Nephron progenitor cell (in vitro differentiated cells): ENCODE data around the gene STIM1.
A peak's percentile ranks its signal among the peaks of the same experiment; 100 is the strongest.
"Not testable (repeated sequence)": the region's sequence is repeated elsewhere in the genome, so short reads cannot be mapped to it uniquely, and the experiment has no call there.

Source experiments
- DNase-seq: peaks from one replicate; pipeline ENCODE4 v3.0.0; 2021
- H3K27ac Mint-ChIP-seq: 2 replicates; pipeline ENCODE4 v1.8.0; 2021; ENCODE audit warnings: mild to moderate bottlenecking, moderate library complexity, mixed read lengths
- H3K27me3 Mint-ChIP-seq: 2 replicates; pipeline ENCODE4 v1.8.0; 2021; ENCODE audit warnings: mild to moderate bottlenecking, low read depth, mixed read lengths; ENCODE audit not compliant: poor library complexity
- H3K36me3 Mint-ChIP-seq: 2 replicates; pipeline ENCODE4 v1.8.0; 2021; ENCODE audit warnings: low read depth, mixed read lengths
- H3K4me1 Mint-ChIP-seq: 2 replicates; pipeline ENCODE4 v1.8.0; 2021; ENCODE audit warnings: mixed read lengths
- H3K4me3 Mint-ChIP-seq: 2 replicates; pipeline ENCODE4 v1.8.0; 2021; ENCODE audit warnings: mild to moderate bottlenecking, moderate library complexity, mixed read lengths
- H3K9me3 Mint-ChIP-seq: 2 replicates; pipeline ENCODE4 v1.8.0; 2021; ENCODE audit warnings: mild to moderate bottlenecking, moderate library complexity, mixed read lengths
- TF ChIP-seq, protein P1 (sequence below): fragments of 200-600 bp; sonication (generic); IDR thresholded peaks from 2 replicates; pipeline ENCODE4 v1.5.0; 2021; ENCODE audit warnings: antibody characterized with exemption

The STIM1 gene

DNA sequence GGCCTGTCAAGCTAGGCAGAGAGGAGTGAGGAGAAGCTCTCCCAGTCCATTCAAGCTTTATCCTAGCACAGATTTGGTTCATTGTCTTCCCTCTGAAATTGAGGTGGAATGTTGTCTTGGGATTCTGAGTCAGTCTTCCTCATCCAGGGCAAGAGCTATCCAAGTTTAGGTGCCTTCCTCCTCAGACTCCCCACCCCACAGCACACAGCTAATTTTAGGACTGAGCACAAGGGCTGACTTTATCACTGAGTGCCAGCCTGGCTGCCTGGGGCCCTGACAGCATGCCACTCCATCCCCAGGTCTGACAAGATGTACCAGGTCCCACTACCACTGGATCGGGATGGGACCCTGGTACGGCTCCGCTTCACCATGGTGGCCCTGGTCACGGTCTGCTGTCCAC is 44.5 kb upstream of the STIM1 start:
- no peaks in the 10 kb centered on the region for H3K27me3 Mint-ChIP-seq
- TF ChIP-seq, protein P1, sequence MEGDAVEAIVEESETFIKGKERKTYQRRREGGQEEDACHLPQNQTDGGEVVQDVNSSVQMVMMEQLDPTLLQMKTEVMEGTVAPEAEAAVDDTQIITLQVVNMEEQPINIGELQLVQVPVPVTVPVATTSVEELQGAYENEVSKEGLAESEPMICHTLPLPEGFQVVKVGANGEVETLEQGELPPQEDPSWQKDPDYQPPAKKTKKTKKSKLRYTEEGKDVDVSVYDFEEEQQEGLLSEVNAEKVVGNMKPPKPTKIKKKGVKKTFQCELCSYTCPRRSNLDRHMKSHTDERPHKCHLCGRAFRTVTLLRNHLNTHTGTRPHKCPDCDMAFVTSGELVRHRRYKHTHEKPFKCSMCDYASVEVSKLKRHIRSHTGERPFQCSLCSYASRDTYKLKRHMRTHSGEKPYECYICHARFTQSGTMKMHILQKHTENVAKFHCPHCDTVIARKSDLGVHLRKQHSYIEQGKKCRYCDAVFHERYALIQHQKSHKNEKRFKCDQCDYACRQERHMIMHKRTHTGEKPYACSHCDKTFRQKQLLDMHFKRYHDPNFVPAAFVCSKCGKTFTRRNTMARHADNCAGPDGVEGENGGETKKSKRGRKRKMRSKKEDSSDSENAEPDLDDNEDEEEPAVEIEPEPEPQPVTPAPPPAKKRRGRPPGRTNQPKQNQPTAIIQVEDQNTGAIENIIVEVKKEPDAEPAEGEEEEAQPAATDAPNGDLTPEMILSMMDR = no peak
- H3K36me3 Mint-ChIP-seq = peaks cover 4% of the 10 kb centered on the region

DNA sequence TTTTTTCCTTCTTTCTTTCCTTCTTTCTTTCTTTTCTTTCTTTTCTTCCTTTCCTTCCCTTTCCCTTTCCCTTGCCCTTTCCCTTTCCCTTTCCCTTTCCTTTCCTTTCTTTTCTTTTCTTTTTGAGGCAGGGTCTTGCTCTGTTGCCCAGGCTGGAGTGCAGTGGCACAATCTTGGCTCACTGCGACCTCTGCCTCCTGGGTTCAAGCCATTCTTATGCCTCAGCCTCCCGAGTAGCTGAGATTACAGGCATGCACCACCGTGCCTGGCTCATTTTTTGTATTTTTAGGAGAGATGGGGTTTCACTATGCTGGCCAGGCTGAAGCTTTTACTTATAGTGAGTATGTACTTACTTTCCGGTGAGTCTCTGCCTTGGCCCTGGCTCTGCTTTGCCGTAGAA is 40.6 kb upstream of the STIM1 start:
- DNase-seq, H3K36me3 Mint-ChIP-seq, H3K9me3 Mint-ChIP-seq, H3K4me3 Mint-ChIP-seq, H3K27me3 Mint-ChIP-seq: not testable (repeated sequence)
- H3K27ac Mint-ChIP-seq = peak overlapping the region; percentile 92
- H3K4me1 Mint-ChIP-seq = peaks cover 38% of the 10 kb centered on the region

More for the DNA sequence above, 44.5 kb upstream of the STIM1 start:
- no peak for DNase-seq
- no peak overlapping the region for H3K27ac Mint-ChIP-seq
- H3K4me3 Mint-ChIP-seq = no peak overlapping the region
- H3K4me1 Mint-ChIP-seq = peaks cover 44% of the 10 kb centered on the region
- H3K9me3 Mint-ChIP-seq = no peaks in the 10 kb centered on the region

DNA sequence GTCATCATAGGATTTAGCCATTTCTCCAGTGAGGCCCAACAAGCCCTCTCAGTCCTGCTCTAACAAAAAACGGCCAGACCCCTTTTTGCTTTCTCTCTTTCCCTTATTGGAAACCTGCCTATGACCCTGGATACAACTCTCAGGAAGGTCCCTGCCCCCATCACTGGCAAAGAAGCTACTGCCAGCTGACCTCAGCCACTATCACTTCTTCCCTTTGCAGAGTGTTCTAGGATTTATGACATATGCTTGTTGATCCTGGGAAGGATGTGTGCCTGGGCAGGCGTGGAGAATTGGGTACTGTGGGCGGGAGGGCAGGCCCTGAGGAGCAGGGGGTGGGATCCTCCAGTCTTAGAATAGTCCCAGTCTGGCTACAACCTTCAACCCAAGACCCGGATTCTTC is 39.6 kb upstream of the STIM1 start:
- H3K27me3 Mint-ChIP-seq = peaks cover 2% of the 10 kb centered on the region
- TF ChIP-seq, protein P1 = no peak
- H3K36me3 Mint-ChIP-seq = peaks cover 8% of the 10 kb centered on the region
- H3K4me1 Mint-ChIP-seq = peaks cover 32% of the 10 kb centered on the region
- peak overlapping the region; percentile 12 for H3K4me3 Mint-ChIP-seq
- no peaks in the 10 kb centered on the region for H3K9me3 Mint-ChIP-seq
- H3K27ac Mint-ChIP-seq = peak overlapping the region; percentile 92
- DNase-seq = no peak

DNA sequence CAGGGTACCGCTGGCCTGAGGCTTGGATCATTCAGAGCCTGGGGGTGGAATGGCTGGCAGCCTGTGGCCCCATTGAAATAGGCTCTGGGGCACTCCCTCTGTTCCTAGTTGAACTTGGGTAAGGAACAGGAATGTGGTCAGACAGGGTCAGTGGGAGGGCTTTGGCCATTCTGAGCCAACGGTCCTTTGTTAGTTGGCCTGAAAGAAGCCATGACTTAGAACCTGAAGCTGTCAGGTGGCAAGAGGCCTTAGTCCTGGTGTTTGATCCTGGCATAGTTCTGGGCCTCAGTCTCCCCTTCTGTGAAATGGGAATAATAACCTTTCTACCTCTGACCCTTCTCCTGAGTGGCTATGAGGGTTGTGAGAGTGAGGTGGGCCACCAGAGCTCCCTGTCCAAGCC is 38.8 kb upstream of the STIM1 start:
- TF ChIP-seq, protein P1 = no peak
- Mint-ChIP-seq H3K27me3 (peaks cover 2% of the 10 kb centered on the region), H3K36me3 (peaks cover 8% of the 10 kb centered on the region)

DNA sequence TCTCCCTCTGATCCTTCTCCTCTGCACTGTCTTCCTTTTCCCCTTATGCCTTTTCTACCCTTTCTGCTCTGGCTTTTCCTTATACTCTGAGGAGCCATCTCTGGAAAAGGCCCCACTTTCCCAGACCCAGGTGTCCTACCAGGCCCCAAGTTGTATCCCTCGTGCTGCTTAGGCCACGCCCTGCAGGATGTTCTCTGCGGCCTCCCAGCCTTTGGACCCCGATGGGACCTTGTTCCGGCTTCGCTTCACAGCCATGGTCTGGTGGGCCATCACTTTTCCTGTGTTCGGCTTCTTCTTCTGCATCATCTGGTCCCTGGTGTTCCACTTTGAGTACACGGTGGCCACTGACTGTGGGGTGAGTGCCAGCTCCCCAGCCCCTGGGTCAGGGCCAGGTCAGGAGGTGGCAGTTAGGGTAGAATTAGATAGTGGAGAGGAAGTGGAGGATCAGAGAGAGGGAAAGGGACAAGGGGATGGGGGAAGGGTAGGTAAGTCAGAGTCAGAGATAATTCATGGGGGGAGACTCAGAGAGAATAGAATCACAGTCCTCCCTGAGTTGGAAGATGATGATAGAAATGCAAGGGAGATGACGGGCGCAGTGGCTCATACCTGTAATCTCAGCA is 38.2 kb upstream of the STIM1 start:
- H3K4me1 Mint-ChIP-seq = peaks cover 24% of the 10 kb centered on the region
- peak overlapping the region; percentile 24 for H3K4me3 Mint-ChIP-seq
- H3K9me3 Mint-ChIP-seq = no peaks in the 10 kb centered on the region
- peaks cover 6% of the 10 kb centered on the region for H3K36me3 Mint-ChIP-seq
- H3K27ac Mint-ChIP-seq = peak overlapping the region; percentile 72
- no peak for DNase-seq
- peaks cover 2% of the 10 kb centered on the region for H3K27me3 Mint-ChIP-seq
- TF ChIP-seq, protein P1 = no peak

More for the DNA sequence above, 38.8 kb upstream of the STIM1 start:
- no peak overlapping the region for H3K27ac Mint-ChIP-seq
- H3K4me1 Mint-ChIP-seq = peaks cover 24% of the 10 kb centered on the region
- DNase-seq = no peak
- H3K4me3 Mint-ChIP-seq = no peak overlapping the region
- H3K9me3 Mint-ChIP-seq = no peaks in the 10 kb centered on the region

DNA sequence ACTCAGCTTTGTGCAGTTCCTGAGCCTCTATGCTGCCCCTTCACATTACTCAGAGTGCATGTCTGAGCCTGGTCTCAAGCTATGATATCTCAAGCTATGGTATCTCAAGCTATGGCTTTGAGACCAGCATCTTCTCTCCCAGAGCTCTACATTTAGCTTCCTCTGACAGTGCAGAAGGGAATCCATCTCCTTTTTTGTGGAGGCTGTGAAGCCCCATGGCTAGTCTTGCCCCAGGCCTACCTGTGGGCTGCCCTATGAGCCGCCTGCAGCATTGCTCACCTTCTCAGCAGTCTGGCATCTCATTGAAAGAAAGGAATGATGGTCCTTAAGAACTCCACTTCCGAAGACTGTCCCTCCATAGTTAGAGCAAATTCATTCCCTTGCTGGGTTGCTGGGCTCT is 34.5 kb upstream of the STIM1 start:
- TF ChIP-seq, protein P1 = no peak
- no peak overlapping the region for H3K4me3 Mint-ChIP-seq
- DNase-seq = no peak
- H3K27me3 Mint-ChIP-seq = peaks cover 2% of the 10 kb centered on the region
- H3K27ac Mint-ChIP-seq = no peak overlapping the region
- H3K9me3 Mint-ChIP-seq = no peaks in the 10 kb centered on the region
- H3K4me1 Mint-ChIP-seq = peaks cover 41% of the 10 kb centered on the region
- peaks cover 28% of the 10 kb centered on the region for H3K36me3 Mint-ChIP-seq
